HuH-7.5 (cell line): ENCODE measurements around the gene ATP8A2.

ENCODE experiments used
- DNase-seq: peaks from one replicate; pipeline ENCODE4 v3.0.0; 2011; ENCODE audit warnings: low spot score

Gene ATP8A2

DNA sequence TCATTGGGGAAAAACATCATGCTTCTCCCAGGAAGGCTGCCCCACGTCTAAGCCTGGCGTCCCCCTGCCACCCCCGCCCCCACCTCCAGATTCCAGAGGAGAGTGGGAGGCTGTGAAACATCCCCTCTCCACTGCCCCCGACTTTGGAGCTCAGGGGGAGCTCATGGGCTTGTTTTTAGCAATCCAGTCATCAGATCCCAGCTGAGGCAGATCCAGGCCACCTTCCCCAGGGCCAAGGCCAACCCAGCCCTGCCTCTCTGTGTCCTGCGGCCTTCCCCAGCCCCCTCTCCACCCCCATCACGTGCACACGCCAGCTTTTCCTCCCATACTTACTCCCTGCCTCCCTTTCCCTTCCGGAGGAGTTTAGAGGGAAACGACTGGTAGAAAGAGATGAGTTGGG, 641.2 kb downstream of the ATP8A2 start:
- no peak for DNase-seq

DNA sequence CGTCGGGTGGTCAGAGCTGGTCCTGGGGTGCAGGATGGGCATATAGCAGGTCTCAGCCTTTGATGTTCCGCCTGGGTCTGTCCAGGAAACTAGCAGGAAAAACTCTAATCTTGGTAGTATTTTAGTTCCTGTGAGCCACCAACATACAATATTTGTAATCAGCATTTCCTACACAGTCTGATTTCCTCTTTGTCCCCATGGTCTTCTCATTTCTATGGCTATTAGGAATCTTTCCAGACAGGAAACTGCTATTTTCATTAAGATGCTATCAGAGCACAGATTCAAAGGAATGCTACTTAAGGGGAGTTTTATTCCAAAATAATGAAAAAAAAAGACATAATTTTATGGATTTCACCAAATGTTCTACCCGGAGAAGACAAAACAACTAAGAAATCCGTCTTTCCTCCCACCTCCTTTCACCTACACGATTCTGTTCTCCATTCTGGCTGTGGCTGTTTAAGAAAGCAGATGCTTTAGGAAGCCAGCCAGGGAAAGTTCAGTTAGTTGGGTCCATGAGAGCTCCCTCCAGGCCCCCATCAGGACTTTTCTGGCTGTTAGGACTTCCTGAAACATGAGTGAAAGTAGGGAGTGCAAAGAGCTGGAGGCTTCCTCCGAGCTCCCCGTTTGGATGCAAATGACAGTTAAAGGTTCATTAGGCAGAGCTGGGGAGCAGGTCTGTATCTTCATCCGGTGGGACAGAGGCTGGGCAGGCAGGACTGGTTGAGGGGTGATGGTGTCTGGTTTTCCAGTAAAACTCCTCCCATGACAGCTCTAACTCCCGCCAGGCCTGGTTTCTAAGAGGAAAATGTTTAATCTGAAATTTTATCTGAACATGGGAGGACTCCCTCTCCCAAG, 643.7 kb downstream of the ATP8A2 start:
- no peak for DNase-seq

DNA sequence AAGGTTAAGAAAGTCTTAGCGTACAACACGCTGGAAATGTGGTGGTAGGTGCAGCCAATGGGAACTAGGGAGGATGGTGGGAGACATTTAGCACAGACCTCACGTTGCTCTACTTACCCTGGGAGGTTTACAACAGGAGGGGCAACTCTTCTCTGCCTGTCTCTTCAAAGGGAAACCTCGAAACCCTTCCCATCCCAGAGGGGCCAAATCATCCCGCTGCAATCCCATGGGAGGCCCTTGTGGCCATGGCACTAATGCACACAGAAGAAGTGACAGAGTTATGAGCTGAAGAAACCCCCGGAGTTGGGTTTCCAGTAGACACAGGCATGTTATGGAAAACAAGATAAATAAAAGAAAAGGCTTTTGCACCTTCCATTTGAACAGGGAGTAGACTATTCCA, 644.4 kb downstream of the ATP8A2 start:
- DNase-seq, result no peak

DNA sequence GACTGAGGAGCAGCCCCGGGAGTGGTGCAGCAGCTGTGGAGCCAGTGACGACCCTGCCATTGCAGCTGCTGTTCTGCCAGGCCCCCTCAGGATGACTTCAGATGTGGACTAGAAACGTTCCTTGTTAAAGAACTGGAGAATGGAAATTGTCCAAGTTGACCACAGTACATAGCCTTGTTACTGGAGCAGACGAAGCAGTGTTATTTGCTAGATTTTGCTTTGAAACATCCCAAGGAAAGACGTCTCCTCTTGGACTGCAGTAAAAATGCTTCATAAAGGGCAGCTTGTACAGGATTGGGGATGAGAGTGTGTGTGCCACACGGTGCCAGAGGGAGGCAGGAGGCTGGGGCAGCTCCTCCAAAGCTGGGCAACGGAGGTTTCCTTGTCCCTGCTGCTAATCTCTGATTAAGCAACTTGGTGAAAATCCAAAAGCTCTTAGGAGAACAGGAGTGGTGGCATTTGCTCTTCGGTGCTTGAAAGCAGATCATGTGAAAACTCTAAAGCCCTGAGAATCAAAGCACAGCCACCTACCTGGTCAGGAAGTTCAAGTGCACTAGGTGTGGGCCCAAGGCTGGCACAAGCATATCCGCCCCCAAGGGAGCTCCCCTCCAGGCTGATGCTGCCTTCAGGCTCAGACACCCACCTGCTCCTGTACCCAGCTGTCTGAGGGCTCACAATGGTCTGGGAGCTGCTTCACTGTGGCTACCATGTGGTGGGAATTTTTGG, 645.6 kb downstream of the ATP8A2 start:
- DNase-seq, result no peak

DNA sequence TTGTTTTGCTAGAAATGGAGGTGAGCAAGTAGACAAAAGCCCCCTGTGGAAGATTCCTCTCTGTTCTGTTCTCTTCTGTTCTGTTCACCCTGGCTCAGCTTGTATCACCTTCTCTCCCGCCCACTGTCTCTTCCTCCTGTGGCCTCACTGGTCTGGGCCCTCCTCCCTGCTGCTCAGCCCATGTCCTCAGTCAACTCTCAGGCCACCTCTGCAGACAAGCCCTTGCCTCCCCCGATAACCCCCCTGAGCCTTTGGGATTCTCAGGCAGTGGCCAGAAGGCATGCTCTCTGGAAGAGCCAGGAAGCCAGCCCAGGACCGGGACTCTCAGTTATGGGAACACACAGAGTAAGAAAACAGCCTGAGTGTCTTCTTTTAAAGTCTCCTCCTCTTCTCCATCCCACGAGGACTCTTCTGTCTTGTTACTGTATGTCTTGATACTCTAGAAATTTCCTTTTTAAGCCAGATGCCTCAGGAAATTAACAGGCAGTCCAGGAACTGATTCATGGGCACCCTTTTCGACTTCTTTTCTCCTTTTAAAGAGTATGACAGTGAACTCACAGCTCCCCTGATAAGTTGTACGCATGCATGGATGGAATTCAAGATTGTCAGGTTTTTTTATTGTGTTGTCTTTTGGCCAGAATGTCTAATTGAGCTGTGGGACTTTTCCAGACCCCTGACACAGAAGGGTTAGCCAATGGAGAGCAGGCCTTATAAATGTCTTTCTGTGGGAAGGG, 646.3 kb downstream of the ATP8A2 start:
- no peak for DNase-seq

DNA sequence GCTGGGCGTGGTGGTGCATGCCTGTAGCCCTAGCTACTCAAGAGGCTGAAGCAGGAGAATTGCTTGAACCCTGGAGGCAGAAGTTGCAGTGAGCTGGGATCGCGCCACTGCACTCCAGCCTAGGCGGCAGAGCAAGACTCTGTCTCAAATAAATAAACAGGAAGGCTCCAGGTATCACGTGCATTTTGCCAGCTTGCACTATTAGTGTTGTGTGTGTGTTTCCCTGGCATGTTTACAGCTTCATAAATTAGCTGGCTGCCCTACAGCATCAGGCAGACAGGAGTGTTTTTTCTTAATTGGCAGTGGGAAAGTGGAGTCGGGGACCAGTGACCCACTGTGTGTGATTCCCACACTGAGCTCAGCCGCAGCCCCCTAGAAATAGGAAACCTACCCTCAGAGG, 647.5 kb downstream of the ATP8A2 start:
- no peak for DNase-seq

DNA sequence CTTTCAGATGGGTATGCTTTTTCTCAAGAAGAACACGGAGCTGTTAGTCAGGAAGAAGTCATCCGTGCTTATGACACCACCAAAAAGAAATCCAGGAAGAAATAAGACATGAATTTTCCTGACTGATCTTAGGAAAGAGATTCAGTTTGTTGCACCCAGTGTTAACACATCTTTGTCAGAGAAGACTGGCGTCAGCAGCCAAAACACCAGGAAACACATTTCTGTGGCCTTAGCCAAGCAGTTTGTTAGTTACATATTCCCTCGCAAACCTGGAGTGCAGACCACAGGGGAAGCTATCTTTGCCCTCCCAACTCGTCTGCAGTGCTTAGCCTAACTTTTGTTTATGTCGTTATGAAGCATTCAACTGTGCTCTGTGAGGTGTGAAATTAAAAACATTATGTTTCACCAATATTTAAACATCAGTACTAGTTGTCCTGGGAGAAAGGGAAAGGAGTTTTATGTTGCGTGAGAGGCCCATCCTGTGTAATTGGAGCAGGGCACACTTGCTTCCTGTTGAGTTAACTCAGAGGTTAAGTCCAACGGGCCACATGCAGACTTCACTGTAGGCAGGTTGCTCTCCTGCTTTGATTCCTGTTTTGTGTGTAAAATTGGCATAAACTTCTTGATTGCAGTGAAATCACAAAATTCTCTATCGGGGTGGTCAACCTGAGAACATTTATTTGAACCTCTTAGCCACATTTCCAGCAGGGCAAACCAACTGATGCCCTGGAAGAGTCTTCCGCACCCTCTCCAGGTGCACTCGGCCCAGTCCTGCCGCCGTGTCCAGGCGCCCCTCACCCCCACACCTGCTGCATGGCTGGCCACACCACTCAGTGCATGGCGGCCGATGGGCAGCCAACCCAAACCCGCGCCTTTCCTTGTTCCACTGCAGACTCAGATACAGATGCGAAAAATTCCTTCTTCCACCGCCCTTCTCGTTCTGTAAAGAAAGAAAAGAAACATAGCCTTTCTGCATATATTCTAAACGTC, 648.4 kb downstream of the ATP8A2 start:
- no peak for DNase-seq

DNA sequence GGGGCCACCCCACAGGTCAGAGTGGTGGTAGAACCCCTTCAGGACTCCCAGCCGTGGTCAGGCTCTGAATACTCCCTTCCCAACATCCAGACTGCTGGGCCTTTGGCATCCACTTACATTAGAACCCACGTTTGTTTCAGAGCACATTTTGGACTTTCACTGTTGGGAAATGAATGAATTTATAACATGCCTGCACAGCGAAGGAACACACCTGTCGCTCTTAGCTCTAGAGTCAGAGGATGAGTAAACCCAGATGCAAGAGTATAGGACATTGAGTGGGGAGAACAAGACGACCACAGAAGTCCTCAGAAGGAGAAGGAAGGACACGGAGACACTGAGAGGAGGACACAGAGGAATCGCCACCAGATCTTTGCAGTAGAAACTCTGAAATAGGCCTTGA, 649.1 kb downstream of the ATP8A2 start:
- no peak for DNase-seq

DNA sequence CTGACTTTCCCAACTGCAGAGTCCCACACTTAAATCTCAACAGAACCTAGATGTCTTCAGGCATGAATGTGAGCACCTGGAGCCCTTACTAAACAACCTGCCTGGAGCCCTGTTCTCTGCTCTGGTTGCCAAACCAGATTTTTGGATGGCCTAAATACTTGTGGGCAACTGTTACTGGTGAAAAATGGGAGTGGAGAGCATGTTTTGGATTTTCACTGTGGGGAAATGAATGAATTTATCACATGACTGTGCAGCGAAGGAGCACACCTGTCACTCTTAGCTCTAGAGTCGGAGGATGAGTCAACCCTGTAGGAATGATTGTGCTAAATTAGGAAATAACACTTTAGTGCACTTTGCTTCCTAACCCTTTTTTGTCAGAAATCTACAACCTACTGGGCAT, 649.7 kb downstream of the ATP8A2 start:
- no peak for DNase-seq

DNA sequence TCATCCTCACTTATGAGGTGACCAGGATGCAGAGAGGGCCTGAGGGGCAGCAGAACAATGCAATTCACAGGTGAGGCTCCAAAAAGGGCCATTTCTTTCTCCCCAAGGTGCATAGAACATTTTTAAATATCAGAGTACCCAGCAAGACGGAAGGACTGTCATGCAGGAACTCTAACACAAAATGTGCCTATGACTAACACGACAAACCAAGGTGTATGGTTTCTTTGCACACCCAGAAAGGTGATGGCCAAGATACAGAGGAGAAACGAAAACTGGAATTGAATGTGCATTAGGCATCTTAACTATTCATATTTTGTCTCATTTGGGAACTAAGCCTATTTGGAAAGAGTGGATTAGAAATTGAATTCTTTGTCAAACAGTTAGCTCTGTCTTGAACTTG, 650.2 kb downstream of the ATP8A2 start:
- DNase-seq, result no peak

DNA sequence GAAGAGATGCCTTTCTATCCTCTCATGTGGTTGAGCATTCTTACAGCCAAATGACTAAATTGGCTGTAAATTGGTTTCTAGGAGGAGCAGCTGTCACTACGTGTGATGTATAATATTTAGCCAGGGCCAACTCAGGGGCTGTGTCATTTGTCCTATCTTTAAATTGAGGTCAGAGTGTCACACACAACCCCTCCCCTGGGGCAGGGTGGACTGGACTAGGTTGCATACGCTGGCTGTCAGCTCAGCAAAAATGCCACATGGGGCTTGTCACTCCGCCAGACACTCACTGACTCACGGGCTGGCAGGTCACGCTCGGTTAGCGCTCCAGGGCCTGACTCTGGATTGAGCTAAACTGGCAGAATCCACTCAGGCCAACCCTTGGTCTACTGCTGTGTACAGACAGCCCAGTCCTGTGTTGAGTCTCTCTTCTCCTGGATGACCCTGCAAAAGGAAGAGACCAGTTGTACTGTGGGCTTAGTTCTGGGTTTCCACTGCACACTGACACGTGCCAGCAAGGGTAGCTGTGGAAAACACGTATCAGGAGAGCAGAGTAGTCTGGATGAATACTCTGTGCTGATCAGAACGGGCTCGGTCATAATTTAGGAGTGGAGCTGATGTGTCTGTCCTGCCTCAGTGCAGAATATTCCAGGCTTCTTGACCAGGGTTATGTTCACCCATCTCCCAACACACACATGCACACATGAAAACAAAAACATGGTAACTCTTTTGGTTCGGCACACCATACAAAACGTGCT, 650.9 kb downstream of the ATP8A2 start:
- DNase-seq, result no peak

DNA sequence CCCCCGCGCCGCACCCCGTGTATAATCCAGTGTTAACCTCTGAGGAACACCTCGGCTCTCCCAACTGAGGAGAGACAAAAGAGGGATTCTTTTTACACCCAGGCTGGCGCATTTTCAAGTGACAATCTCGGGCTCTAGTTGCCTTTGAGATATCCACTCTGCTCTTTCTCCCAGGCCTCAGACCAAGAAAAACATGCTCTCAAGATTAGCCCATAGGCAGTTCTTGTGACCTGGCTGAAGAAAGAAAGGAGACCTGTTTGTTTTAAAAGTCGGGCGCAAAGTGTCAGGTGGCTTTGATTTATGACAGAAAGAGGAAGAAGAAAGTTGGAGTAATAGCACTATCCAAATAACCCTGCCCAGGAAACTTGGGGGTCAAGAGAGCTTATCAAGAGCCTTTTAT, 652.8 kb downstream of the ATP8A2 start:
- no peak for DNase-seq

DNA sequence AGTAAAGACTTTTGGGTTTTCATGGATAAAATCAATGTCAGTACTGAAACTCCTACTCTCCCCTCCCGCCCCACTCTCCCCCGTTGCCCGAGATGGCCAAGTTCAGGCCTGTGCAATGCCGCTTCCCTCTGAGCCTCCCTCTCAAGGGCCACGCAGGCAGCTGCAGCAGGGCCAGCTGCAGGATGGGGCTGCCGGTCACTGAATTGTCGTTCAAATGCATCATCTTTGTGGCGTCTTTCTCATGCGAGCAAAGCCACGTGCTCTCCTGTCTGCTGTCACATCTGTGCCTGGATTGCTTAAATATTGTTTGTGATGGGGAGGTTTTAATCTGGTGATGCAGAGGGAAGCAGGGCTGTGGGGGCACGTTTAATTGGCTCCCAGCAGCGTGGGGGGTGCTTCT, 653.4 kb downstream of the ATP8A2 start:
- no peak for DNase-seq

DNA sequence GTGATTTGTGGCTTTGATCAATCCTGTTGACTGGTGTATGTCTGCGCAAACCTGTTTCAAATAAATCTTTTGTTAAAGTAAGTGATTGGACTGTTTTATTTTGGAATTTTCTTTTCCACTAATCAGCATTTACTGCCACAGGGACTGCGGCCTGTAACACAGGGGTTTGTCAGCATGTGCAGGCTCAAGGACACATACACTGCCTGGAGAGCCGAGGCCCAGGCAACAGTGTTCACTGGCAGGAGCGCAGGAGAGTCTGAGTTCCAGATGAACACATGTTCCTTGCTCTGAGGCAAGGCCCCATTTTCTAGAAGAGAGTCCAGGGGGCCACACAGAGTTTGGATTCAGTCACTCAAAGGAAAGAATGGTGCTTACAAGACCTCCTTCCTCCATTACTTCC, 654.0 kb downstream of the ATP8A2 start:
- DNase-seq, result no peak

DNA sequence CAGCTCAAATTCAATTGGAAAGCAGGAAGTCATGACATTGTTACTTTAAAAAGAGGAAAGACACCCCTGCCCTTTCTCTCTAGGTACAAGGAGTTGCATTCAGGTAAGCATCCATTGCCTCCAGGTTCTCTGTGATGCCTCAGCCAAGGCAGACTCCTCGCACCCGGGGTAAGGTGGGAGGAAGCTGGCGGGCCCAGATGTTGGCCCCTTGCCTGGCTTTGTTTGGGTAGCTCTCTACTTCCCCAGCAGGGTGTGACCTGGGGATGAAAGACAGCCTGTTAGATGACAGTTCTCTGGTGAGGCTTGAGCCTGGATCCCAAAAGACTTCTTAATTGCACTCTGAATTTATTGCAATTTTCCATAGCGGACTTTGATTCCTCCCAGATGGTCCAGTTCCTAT, 654.4 kb downstream of the ATP8A2 start:
- no peak for DNase-seq

DNA sequence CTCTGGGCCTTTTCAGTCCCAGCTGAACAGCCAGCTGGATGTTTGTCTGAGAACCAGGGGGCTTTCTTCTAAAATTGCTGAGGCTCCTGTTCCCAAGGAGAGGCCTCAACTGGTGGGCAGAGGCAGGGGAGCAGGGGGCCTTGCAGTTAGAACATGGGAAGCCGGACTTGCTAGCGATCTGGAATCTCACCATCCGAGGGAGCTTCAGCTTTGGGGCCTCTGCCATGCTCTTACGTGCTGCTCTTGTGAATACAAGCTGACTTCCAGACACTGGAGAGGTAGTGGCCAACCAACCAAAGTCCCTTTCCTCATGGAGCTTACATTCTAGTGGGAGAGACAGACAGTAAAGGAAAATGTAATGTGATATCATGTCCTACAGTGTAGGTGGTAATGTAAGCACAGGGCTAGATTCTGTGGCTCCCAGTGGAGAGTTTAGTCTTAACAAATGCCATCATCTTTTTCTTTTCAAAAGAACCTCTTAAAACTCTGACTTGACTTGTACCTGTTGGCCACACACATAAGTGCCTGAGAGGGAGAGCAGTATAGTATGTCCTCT, 657.9 kb downstream of the ATP8A2 start:
- no peak for DNase-seq

DNA sequence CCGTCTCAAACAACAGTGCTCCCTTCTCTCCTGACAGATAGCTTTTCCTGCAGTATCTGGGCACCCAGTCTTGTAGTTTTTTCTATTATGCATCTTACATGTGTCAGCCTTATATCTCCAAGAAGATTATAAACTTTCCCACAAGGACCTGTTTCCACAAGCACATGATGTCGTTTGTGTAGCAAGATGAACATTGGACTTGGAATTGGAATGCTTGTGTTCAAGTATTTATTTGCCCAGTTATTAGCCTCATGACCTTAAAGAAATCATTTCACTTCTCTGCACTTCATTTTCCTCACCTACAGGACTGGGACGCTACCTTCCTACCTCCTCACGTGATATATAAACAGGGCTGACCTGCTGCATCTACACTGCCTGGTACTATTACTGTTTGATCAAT, 658.6 kb downstream of the ATP8A2 start:
- no peak for DNase-seq

DNA sequence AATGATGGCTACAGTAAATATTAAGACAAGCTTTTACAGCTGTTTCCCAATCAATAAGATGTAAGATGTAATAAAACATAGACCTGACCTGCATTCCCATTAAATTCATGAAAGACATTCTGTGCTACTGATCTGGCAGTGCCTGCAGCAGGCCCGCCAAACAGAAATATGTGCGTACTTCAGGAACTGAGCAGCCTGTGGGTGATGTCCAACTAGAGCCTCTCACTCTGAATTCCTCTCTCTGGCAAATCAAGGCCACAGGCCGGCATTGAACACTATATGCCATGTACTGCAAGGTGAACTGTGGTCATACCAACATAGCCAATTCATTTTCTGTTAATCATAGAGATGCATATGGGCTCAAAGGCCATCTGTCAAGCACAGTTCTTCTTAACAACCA, 662.2 kb downstream of the ATP8A2 start:
- DNase-seq, result no peak

DNA sequence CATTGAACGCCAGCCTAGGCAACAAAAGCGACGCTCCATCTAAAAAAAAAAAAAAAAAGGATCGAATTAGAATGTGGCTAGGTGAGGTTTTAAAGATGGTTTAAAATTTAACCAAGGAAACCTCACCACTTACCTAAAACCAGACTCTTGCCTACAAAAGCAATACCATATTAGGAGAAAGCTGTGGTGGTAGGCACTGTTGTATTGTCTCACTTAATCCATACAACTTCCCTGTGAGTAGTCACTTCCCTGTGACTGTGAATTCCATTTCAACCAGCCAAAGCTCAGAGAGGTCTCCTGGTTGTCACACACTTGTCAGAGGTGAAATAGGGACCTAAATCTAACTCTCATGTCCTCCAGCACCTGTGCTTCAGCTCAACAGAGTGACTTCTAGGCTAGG, 664.6 kb downstream of the ATP8A2 start:
- no peak for DNase-seq

DNA sequence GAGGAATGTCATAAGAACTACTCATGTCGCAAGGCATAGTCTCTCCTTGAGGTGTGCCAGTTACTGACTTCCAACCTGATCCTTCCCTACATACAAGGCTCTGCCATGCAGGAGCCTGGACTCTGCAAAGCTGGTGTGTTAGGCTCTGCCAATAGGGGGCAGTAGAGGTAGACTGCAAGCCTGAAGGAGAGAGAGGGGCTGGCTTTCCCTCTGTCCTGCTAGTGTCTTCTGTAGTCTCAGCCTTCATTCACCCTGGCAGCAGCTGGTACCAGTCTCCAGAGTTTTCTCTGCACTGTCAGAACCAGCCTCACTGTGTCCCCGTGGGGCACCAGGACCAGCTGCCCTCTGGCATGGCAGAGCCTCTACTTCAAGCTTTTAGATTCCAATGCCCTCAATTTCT, 665.5 kb downstream of the ATP8A2 start:
- DNase-seq, result no peak
